GM19351 (cell line): Measurements from ENCODE around the gene SLC8A3.

ENCODE experiments used
- ATAC-seq: cut with Tn5 transposase; IDR thresholded peaks from one replicate; pipeline ENCODE4 v1.9.1; 2021; ENCODE audit warnings: mild to moderate bottlenecking, moderate library complexity; ENCODE audit not compliant: unreplicated experiment

SLC8A3 gene

DNA sequence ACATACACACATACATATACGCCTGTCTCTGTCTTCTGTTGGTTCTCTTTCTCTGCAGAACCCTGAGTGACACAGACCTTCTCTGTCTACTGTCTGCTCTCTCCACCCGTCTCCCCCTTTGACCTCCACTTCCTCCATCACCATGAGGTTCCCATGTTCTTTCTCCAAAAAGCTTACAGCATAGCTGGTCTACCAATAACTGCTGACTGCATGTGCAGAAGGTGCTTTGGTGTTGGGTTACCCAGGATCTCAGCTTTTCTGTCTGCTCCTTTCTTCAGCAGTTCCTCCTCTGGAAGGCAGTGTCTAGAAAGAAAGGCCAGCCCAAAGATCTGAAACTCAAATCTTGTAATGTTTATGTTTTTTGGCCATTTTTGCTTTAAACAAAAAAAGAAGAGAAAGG lies 184.0 kb downstream of the SLC8A3 start:
- ATAC-seq = no peak

DNA sequence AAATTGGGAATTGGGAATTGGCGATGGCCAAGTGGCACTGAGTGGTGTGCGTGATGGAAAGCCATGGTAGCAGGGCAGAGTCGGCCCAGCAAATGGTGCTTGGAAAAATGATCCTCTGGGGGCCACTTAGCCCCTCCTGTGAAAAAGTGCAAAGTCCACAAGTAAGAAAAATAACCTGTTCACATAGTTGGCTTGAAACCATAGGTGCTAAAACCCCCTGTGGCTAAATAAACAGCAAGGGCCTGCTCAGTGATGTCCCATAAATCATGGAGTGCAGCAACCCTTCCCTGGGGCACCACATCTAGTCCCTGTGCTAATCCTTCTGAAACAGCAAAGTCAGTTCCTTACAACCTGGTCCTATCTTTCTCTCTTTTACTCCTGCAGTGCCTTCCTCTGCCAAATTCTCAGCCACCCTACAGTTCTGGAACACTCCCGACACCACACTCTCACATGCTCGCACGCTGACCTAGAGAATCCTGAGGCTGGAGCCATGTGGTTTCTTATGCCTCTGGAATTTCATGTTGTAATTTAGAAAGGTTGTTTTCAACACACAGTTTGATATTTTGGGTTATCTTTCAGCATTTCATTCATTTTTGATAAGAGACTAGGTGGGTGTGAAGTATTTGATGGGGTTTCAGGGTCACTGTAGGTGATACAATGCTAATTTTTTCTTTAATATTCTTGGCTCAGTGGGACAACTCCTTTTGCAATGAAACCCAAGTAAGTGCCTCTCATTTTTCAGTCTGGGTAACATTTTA lies 186.0 kb downstream of the SLC8A3 start:
- no peak for ATAC-seq

- ATAC-seq = no peak
Measured at GRCh38 chr14:70000601-70001000, 188.2 kb downstream of the SLC8A3 start.

DNA sequence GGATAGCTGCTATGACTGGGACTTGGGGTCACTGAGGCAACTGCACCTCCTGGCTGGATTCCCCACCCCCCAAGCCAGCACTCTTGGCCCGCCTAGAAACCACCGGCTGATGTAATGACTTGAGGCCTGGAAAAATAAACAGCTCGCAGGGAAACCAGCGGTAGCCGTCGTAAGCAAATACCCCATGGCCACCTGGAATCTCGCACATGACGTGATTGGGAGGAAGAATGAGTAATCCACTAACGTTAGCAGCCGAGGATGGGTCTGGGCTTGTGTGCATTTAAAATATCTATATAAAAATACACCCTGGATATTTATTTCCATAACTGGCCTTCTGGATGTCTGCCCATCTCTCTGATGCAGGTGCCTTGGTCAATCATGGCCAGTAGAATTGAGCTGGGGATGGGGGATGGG lies 189.5 kb downstream of the SLC8A3 start:
- no peak for ATAC-seq

DNA sequence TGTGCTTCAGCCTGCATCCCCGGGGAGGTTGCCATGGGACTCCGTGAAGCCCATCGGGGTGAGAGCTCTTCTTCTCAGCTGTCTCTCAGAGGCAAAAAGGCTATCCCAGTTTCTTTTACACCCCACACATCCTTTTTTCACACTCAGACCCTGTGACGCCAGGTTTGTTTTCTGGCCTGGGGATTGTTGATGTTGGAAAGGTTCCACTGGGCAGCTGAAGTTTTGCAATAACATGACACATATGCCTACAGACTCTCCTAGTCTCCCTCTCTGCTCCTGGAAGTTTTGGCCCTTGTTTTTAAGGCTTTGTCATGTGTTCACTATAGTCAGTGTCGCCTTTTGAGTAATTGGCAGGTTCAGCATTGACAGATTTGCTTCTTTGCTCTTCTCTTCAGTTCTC lies 190.9 kb downstream of the SLC8A3 start:
- ATAC-seq = no peak

- no peak for ATAC-seq
Measured at GRCh38 chr14:69996216-69996615, 192.5 kb downstream of the SLC8A3 start.
